ENCODE data around the gene SURF6.

DNA sequence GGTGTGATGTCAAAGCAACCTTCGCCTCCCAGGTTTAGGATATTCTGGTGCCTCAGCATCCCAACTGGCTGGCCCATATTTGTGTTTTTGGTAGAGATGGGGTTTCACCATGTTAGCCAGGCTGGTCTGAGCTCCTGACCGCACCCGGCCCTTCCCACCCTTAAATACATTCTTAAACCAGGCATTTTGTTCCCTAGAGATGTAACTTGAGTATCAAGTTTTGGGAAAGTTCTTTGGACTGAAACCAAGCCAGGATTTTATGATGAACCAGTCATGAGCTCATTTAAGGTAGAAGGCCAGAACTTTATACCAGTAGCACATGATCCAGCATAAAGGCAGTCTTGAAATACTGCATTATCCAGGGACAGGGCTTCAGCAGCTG is 15.5 kb upstream of the SURF6 start:
- TF ChIP-seq POLR2A (IDR thresholded peaks at IDR 0.05) = no peak
- TF ChIP-seq, protein P1, sequence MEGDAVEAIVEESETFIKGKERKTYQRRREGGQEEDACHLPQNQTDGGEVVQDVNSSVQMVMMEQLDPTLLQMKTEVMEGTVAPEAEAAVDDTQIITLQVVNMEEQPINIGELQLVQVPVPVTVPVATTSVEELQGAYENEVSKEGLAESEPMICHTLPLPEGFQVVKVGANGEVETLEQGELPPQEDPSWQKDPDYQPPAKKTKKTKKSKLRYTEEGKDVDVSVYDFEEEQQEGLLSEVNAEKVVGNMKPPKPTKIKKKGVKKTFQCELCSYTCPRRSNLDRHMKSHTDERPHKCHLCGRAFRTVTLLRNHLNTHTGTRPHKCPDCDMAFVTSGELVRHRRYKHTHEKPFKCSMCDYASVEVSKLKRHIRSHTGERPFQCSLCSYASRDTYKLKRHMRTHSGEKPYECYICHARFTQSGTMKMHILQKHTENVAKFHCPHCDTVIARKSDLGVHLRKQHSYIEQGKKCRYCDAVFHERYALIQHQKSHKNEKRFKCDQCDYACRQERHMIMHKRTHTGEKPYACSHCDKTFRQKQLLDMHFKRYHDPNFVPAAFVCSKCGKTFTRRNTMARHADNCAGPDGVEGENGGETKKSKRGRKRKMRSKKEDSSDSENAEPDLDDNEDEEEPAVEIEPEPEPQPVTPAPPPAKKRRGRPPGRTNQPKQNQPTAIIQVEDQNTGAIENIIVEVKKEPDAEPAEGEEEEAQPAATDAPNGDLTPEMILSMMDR (IDR thresholded peaks at IDR 0.05) = no peak

Measured in esophagus squamous epithelium (tissue), 4 donors.